Transverse colon (tissue), 4 donors: ENCODE measurements around the gene PNPLA2. TPM values are rescaled to one million over a fixed set of nuclear protein-coding genes. Genes with fewer than 3 reads are reported as not detected.

Experiments used
- DNase-seq: peaks from one replicate; pipeline ENCODE4 v3.0.0-alpha.2; 2019
- H3K27ac ChIP-seq, 4 donors: fragments of 200-600 bp; sonication (generic); 2 replicates each; pipeline ENCODE4 v1.5.1; 2016 to 2018; ENCODE audit warnings: inconsistent platforms in 4 of 4
- H3K27me3 ChIP-seq: fragments of 200-600 bp; sonication (generic); 2 replicates; pipeline ENCODE4 v1.5.1; 2017; ENCODE audit warnings: inconsistent platforms
- H3K36me3 ChIP-seq, 4 donors: fragments of 200-600 bp; sonication (generic); 2 replicates each; pipeline ENCODE4 v1.5.1; 2017 to 2019; ENCODE audit warnings: inconsistent platforms in 4 of 4
- H3K4me1 ChIP-seq, 4 donors: fragments of 200-600 bp; sonication (generic); 2 replicates each; pipeline ENCODE4 v1.5.1; 2017 to 2020; ENCODE audit warnings: inconsistent platforms in 4 of 4
- H3K4me3 ChIP-seq, 4 donors: fragments of 200-600 bp; sonication (generic); 1 replicate in 1 of 4; 2 replicates in 3 of 4; pipeline versions ENCODE4 v1.5.1 to v1.6.1; 2017 to 2019; ENCODE audit warnings: inconsistent platforms in 4 of 4
- H3K9me3 ChIP-seq, 2 donors: fragments of 200-600 bp; sonication (generic); 2 replicates each; pipeline ENCODE4 v1.5.1; 2017 to 2019; ENCODE audit warnings: inconsistent platforms in 2 of 2
- CTCF ChIP-seq, 5 experiments: fragments of 200-600 bp in 3 of 5; fragments of 450-650 bp in 2 of 5; sonication (generic) in 3 of 5; IDR thresholded peaks; 1 replicate in 2 of 5; 2 replicates in 3 of 5; pipeline ENCODE4 v1.5.1; 2016 to 2017; ENCODE audit warnings: antibody characterized with exemption in 5 of 5, inconsistent platforms in 3 of 5, mild to moderate bottlenecking in 2 of 5, moderate library complexity in 1 of 5
- EP300 ChIP-seq: sonication (generic); formaldehyde crosslinking; IDR thresholded peaks from one replicate; pipeline ENCODE4 v1.6.1; 2017; ENCODE audit warnings: antibody characterized with exemption, low read depth
- POLR2A ChIP-seq: fragments of 450-650 bp; IDR thresholded peaks from one replicate; pipeline ENCODE4 v1.6.1; 2016; ENCODE audit warnings: antibody characterized with exemption, mild to moderate bottlenecking, moderate library complexity
- POLR2AphosphoS5 ChIP-seq, 3 donors: sonication (generic); formaldehyde crosslinking; IDR thresholded peaks; one replicate each; pipeline ENCODE4 v1.6.1; 2016; ENCODE audit warnings: antibody characterized with exemption in 3 of 3
- WGBS, 2 donors: methylation state at CpG; one replicate each; pipeline ENCODE4 v1.1.5; 2018; ENCODE audit warnings: low coverage in 1 of 2; 5-methylcytosine and 5-hydroxymethylcytosine counted together
- in situ Hi-C, 4 donors: fragments of 200-750 bp; cut with MboI; loops; one replicate each; pipeline versions ENCODE4 v1.15.0 to v1.15.1; 2017; ENCODE audit warnings: low sequenced_read_pairs in 3 of 4, low pct_ligation_motif_present in 1 of 4, low pct_unique_long_range_greater_than_20kb in 1 of 4
- intact Hi-C: fragments of 100-400 bp; cut with DNase I; formaldehyde crosslinking; loops from one replicate; pipeline ENCODE4 v1.15.1; 2023; ENCODE audit warnings: low total_unique reads
- total RNA-seq, 4 donors: library from RNA; depleted of rRNA; stranded (reverse); fragments of >200 nt; gene quantifications; one replicate each; pipeline ENCODE4 v1.1.0, GENCODE V29; 2016

PNPLA2 gene
- total RNA-seq, 4 donors from 2014 or later: 61.7 to 821 (median 134) TPM

GRCh38 chr11:826227-826621 is 7.5 kb downstream of the PNPLA2 start:
- peak overlapping the region in 2 of 4 donors; percentile 50 to 64 for H3K4me3 ChIP-seq

GRCh38 chr11:826836-827145 is 8.1 kb downstream of the PNPLA2 start:
- H3K9me3 ChIP-seq: no peaks in the 10 kb centered on the region
- in situ Hi-C loops: no loop called here
- WGBS, 2 donors: 3% methylated on average over 16 of the region's 22 CpGs; no CpG with 5 or more reads in 1 of the 2 donors

More at GRCh38 chr11:826227-826621, 7.5 kb downstream of the PNPLA2 start:
- in situ Hi-C loops (no loop called here), intact Hi-C loops (no loop called here)
- Histone ChIP-seq H3K27me3 (peaks cover 60% of the 10 kb centered on the region), H3K27ac (peak overlapping the region; percentile 91 to 95 (median 94)), H3K9me3 (no peaks in the 10 kb centered on the region), H3K36me3 (peaks cover 0 to 14% (median 0%) of the 10 kb centered on the region in 4 donors), H3K4me1 (peaks cover 32 to 87% (median 82%) of the 10 kb centered on the region in 4 donors)
- TF ChIP-seq EP300 (no peak), CTCF (IDR thresholded peaks at IDR 0.05) (no peak), POLR2AphosphoS5 (IDR thresholded peaks at IDR 0.05) (no peak), POLR2A (no peak)
- no peak for DNase-seq
- 43% methylated on average over 6 of the region's 9 CpGs; no CpG with 5 or more reads in 1 of the 2 donors for WGBS, 2 donors

GRCh38 chr11:827146-827896 is 8.6 kb downstream of the PNPLA2 start:
- in situ Hi-C loops (no loop called here), intact Hi-C loops (no loop called here)
- Histone ChIP-seq H3K27ac (peak overlapping the region; percentile 91 to 95 (median 94)), H3K36me3 (peaks cover 0 to 14% (median 0%) of the 10 kb centered on the region in 4 donors), H3K4me3 (peak overlapping the region; percentile 29 to 64 (median 46)), H3K9me3 (no peaks in the 10 kb centered on the region), H3K4me1 (peaks cover 31 to 89% (median 79%) of the 10 kb centered on the region in 4 donors), H3K27me3 (peaks cover 70% of the 10 kb centered on the region)
- WGBS, 2 donors: 12% methylated on average over 19 of the region's 66 CpGs; no CpG with 5 or more reads in 1 of the 2 donors
- DNase-seq: peak; percentile 74
- TF ChIP-seq POLR2A: peak; percentile 72
- no peak for TF ChIP-seq EP300
- peak in 1 of 5 experiments; percentile 8 for TF ChIP-seq CTCF (IDR thresholded peaks at IDR 0.05)
- TF ChIP-seq POLR2AphosphoS5 (IDR thresholded peaks at IDR 0.05): peak in 2 of 3 donors; percentile 4 to 41

More at GRCh38 chr11:826836-827145, 8.1 kb downstream of the PNPLA2 start:
- DNase-seq: no peak
- TF ChIP-seq CTCF (IDR thresholded peaks at IDR 0.05): no peak
- TF ChIP-seq POLR2A: no peak
- no peak for TF ChIP-seq POLR2AphosphoS5 (IDR thresholded peaks at IDR 0.05)
- no peak for TF ChIP-seq EP300
- intact Hi-C loops: no loop called here
- peak overlapping the region; percentile 25 to 64 (median 46) for H3K4me3 ChIP-seq
- peaks cover 66% of the 10 kb centered on the region for H3K27me3 ChIP-seq
- peak overlapping the region; percentile 91 to 95 (median 94) for H3K27ac ChIP-seq
- H3K4me1 ChIP-seq: peaks cover 28 to 87% (median 78%) of the 10 kb centered on the region in 4 donors
- H3K36me3 ChIP-seq: peaks cover 0 to 14% (median 0%) of the 10 kb centered on the region in 4 donors

- peak; percentile 85 for DNase-seq
- TF ChIP-seq POLR2AphosphoS5 (IDR thresholded peaks at IDR 0.05) (peak in 2 of 3 donors; percentile 38 to 46), EP300 (no peak)
- 17 to 21% methylated on average over 1 to 5 of the region's 5 CpGs for WGBS, 2 donors
These were observed 9.1 kb downstream of the PNPLA2 start, which contains the start of gene CRACR2B for GRCh38 chr11:827897-828192. Gene CRACR2B (plus strand): TSS chr11:827919. CDS start chr11:828608, 689 bp downstream.

More at GRCh38 chr11:827897-828192, 9.1 kb downstream of the PNPLA2 start, which contains the start of gene CRACR2B:
- peak within 1 kb of the TSS; percentile 29 to 64 (median 46) for H3K4me3 ChIP-seq
- H3K9me3 ChIP-seq: no peaks in the 10 kb centered on the region
- peaks cover 70% of the 10 kb centered on the region for H3K27me3 ChIP-seq
- H3K36me3 ChIP-seq: peaks cover 0 to 14% (median 0%) of the 10 kb centered on the region in 4 donors
- in situ Hi-C loops: no loop called here
- peak within 1 kb of the TSS; percentile 91 to 95 (median 94) for H3K27ac ChIP-seq
- intact Hi-C loops: no loop called here
- peaks cover 33 to 92% (median 82%) of the 10 kb centered on the region in 4 donors for H3K4me1 ChIP-seq
